HG02870 (cell line): Measurements from ENCODE around the gene PRKCE.
"Not testable (repeated sequence)": the region's sequence is repeated elsewhere in the genome, so short reads cannot be mapped to it uniquely, and the experiment has no call there.

ENCODE experiments used
- ATAC-seq: cut with Tn5 transposase; IDR thresholded peaks from one replicate; pipeline ENCODE4 v1.9.1; 2021; ENCODE audit warnings: mild to moderate bottlenecking, moderate library complexity; ENCODE audit not compliant: unreplicated experiment

Gene PRKCE

GRCh38 chr2:45852450-45853150, 201.1 kb downstream of the PRKCE start:
- ATAC-seq: peak; percentile 76

DNA sequence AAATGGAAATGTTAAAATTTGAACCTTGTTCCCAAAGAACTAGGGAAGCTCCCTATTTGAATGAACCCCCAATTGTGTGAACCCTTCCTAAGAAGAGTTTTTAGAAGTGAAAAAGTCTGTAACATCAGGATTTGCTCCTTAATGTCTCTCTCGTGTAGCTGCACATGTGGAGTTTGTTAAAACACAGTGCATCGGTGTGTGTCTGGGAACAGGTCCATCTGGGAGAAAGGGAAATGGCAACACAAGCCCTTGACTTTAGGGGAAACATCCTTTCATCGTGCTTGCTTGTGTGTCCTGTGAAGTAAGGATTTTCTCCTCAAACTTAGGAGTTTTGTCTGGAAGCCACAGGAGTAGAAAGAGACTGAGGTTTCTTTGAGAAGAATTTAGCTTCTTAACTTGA, 203.9 kb downstream of the PRKCE start:
- ATAC-seq: no peak

- ATAC-seq: no peak
Measured at GRCh38 chr2:45856391-45857274, 205.2 kb downstream of the PRKCE start.

GRCh38 chr2:45857275-45857609, 205.8 kb downstream of the PRKCE start:
- ATAC-seq: no peak

DNA sequence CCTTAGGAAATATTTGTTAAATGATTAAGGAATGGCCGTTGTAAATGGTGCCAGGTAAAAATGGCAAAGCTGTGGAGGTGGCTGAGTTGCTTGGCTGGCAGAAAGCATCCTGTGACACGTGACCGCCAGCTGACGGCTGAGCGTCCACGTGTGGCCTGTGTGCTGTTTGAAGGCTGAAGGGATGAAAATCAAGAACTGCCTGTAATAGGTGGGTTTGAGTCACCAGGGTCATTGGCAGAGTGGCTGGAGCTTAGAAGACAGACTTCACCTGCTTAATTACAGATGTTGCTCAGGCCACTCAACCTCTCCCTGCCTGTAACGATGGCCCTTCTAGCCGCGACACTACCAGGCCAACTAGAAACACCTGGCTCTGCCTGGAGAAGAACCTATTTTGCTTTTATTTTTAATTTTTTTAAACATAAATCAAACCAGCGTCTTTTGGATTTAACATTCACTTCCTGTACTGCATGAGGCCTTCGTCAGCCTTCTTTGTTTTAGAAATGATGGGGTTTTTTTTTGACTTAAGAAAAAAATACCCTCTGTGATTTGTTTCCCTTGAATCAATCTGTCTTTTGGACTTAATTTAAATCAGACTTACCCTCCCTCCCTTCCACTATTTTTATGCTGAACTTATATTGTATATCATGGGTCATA, 206.5 kb downstream of the PRKCE start:
- ATAC-seq: no peak

DNA sequence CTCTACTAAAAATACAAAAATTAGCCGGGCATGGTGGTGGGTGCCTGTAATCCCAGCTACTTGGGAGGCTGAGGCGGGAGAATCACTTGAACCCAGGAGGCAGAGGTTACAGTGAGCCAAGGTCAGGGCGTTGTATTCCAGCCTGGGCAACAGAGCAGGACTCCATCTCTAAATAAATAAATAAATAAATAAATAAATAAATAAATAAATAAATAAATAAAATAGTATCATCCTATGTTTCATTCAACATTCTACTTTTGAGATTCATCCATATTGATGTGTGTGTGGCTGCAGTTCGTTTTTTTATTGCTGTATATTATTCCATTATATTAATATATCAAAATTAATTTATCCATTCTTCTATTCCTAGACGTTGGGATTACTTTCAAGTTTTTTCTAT, 207.4 kb downstream of the PRKCE start:
- not testable (repeated sequence) for ATAC-seq

- ATAC-seq: no peak
Measured at GRCh38 chr2:45859682-45860081, 208.2 kb downstream of the PRKCE start.

DNA sequence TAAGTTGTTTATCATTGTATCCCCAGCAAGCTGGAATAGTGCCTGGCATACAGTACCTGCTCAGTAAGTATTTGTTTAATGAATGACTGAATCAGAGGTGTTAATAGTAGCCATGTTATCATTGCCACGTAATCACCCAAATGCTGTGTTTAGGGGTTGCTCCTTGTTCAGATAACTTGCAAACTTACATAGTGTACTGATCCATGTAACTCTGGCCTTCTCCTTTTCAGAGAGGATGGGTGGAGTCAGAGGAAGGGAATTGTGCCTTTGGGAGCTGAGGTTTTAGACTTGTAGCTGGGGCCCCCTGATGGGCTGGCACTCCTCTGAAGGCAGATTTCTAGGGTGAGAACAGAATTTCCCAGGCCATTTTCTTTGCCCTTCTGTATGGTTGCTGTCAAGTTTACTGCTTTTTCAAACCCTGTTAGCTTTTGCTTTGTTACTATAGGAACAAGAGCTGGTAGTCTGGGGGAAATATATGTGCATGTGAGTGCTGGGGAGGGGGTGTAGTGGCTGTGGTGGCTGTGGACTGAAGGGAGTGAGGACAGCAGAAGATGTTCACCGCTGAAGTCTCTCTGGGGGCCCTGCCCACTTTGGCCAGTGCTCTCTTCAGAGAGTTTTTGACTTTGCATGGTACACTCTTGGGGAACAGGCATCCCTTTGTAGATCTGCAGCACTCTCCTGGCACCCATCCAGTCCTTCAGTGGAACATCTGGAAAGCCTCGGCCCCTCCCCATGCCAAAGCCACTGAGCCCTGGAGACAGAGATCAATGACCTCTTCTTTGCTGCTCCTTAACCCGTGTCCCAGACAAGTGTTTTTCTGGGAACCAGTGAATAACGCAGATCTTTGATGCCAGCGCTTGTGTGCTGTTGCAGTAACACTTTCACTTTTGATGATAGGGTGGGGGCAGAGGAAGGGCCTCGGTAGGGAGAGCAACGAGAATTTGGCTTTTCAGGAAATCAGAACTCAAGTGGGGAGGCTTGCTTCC, 209.0 kb downstream of the PRKCE start:
- no peak for ATAC-seq

- ATAC-seq: no peak
Measured at GRCh38 chr2:45862843-45863242, 211.4 kb downstream of the PRKCE start.

- no peak for ATAC-seq
Measured at GRCh38 chr2:45864121-45864520, 212.6 kb downstream of the PRKCE start.

DNA sequence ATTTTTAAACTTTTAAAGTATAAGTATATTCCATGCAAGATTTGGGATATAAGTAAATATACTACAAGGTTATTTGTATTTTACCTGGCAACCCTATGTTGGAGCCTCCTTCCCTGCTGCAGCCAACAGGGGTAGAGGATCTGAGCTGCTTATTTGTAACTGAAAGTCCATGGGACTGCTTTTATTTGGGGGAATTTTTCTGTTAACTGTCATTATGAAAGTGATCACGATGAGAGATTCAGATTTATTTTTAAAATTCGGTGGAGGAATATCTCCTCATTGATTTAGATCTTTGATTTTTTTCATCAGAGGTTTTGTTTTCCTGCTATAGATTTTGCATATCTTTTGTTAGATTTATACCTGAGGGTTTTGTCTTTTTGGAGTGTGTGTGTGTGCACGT, 215.9 kb downstream of the PRKCE start:
- ATAC-seq: no peak

GRCh38 chr2:45867800-45868199, 216.3 kb downstream of the PRKCE start:
- ATAC-seq: no peak

- no peak for ATAC-seq
Measured at GRCh38 chr2:45869165-45869501, 217.7 kb downstream of the PRKCE start.

- no peak for ATAC-seq
Measured at GRCh38 chr2:45871025-45871424, 219.6 kb downstream of the PRKCE start.

DNA sequence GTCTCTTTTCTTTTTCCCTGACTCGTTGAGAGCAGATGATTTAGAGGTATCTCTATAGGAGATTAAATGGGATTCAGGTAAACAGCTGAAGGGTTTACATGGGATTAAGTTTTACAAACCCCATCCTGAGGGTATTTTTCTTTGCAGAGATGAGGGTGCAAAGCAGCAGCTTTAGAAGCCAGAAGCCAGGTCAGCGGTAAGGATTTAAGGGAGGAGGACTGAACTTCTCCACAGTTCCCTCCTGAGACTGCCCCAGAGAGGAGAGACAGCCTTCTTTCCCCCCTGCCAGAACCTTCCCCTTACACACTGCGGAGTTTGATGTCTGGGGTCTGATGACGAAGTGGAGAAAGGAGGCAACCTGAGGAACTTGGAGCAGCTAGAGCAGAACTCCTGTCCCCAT, 220.1 kb downstream of the PRKCE start:
- no peak for ATAC-seq

DNA sequence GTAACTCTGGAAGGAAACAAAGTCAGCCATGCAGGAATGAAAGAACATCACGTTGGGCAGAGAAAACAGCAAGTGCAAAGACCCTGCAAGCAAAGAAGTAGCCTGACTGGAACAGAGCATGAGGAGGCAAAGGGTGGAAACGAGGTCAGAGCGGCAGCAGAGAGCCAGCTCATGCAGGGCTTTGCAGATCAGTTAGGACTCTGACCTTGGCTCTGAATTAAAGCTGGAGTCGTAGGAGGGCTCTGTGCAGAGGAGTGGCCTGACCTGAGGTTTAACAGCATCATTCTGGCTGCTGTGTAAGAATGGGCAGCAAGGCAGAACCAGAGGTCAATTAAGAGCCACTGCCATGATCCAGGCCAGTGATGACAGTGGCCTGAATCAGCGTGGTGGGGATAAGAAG, 220.7 kb downstream of the PRKCE start:
- ATAC-seq: no peak

DNA sequence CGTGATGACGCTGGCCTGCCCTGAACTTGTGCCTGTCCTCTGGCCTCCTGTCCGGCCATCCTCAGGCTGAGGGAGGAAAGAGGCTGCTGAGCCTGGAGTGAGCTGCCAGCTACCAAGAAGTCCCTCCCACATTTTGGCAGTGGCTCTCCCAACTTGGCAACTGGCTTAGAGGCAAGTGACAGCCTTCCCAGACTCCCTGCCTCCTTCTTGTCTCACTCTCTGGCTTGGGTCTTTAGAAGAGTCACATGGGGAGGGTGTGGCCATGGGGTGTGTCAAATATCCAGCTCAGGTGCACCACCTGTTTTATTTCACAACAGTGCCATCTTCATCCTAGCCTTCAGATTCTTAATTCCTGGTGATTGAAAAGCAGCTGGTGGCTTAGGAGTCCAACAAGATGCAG, 222.9 kb downstream of the PRKCE start:
- no peak for ATAC-seq

- no peak for ATAC-seq
Measured at GRCh38 chr2:45876611-45877010, 225.1 kb downstream of the PRKCE start.

- ATAC-seq: no peak
Measured at GRCh38 chr2:45879406-45879805, 227.9 kb downstream of the PRKCE start.

DNA sequence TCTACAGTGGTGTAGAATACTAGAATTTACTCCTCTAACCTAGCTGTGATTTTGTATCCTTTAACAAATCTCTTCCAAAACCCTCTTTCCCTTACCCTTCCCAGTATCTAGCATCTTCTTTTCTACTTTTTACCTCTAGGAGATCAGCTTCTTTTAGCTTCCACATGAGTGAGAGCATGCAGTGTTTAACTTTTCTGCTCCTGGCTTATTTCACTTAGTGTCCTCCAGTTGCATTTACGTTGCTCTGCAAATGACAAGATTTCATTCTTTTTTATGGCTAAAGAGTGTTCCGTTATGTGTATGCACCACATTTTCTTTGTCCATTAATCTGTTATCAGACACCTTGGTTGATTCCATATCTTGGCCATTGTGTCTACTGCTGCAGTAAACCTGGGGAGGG, 228.5 kb downstream of the PRKCE start:
- no peak for ATAC-seq
